Measurements from ENCODE around the gene NEURL1B.

Gene NEURL1B

GRCh38 chr5:172678902-172679301 lies 37.8 kb downstream of the NEURL1B start:
- DNase-seq (ENCODE audit: low spot score) = peak; percentile 71

- DNase-seq (ENCODE audit: low spot score) = no peak
Measured at GRCh38 chr5:172679628-172680212, 38.7 kb downstream of the NEURL1B start.

- no peak for DNase-seq (ENCODE audit: low spot score)
Measured at GRCh38 chr5:172680921-172681320, 39.9 kb downstream of the NEURL1B start.

GRCh38 chr5:172681421-172681820 lies 40.4 kb downstream of the NEURL1B start:
- DNase-seq (ENCODE audit: low spot score) = no peak

GRCh38 chr5:172683264-172683644 lies 42.2 kb downstream of the NEURL1B start:
- no peak for DNase-seq (ENCODE audit: low spot score)

- DNase-seq (ENCODE audit: low spot score) = no peak
Measured at GRCh38 chr5:172683645-172684471, 42.8 kb downstream of the NEURL1B start.

- DNase-seq (ENCODE audit: low spot score) = no peak
Measured at GRCh38 chr5:172685091-172685490, 44.0 kb downstream of the NEURL1B start.

- DNase-seq (ENCODE audit: low spot score) = no peak
Measured at GRCh38 chr5:172686111-172686510, 45.0 kb downstream of the NEURL1B start.

GRCh38 chr5:172686539-172687390 lies 45.7 kb downstream of the NEURL1B start:
- no peak for DNase-seq (ENCODE audit: low spot score)

- no peak for DNase-seq (ENCODE audit: low spot score)
Measured at GRCh38 chr5:172687940-172688339, 46.9 kb downstream of the NEURL1B start.

- DNase-seq (ENCODE audit: low spot score) = no peak
Measured at GRCh38 chr5:172688349-172689217, 47.5 kb downstream of the NEURL1B start.

- DNase-seq (ENCODE audit: low spot score) = no peak
Measured at GRCh38 chr5:172689218-172689572, 48.1 kb downstream of the NEURL1B start.

GRCh38 chr5:172689801-172690200 lies 48.7 kb downstream of the NEURL1B start:
- no peak for DNase-seq (ENCODE audit: low spot score)

- DNase-seq (ENCODE audit: low spot score) = no peak
Measured at GRCh38 chr5:172690258-172691075, 49.4 kb downstream of the NEURL1B start.

- no peak for DNase-seq (ENCODE audit: low spot score)
Measured at GRCh38 chr5:172691886-172692285, 50.8 kb downstream of the NEURL1B start.

- DNase-seq (ENCODE audit: low spot score) = no peak
Measured at GRCh38 chr5:172692451-172692850, 51.4 kb downstream of the NEURL1B start.

- DNase-seq (ENCODE audit: low spot score) = no peak
Measured at GRCh38 chr5:172692981-172693380, 51.9 kb downstream of the NEURL1B start.

- no peak for DNase-seq (ENCODE audit: low spot score)
Measured at GRCh38 chr5:172694061-172694460, 53.0 kb downstream of the NEURL1B start.

GRCh38 chr5:172694541-172694940 lies 53.5 kb downstream of the NEURL1B start:
- DNase-seq (ENCODE audit: low spot score) = no peak

GRCh38 chr5:172695232-172696054 lies 54.4 kb downstream of the NEURL1B start:
- DNase-seq (ENCODE audit: low spot score) = no peak

Data from HuH-7 (cell line).